HG03095 (cell line): ENCODE data around the gene PI3.

ENCODE experiments used
- ATAC-seq: cut with Tn5 transposase; IDR thresholded peaks from one replicate; pipeline ENCODE4 v1.9.1; 2021; ENCODE audit warnings: moderate library complexity; ENCODE audit not compliant: unreplicated experiment

The PI3 gene

DNA sequence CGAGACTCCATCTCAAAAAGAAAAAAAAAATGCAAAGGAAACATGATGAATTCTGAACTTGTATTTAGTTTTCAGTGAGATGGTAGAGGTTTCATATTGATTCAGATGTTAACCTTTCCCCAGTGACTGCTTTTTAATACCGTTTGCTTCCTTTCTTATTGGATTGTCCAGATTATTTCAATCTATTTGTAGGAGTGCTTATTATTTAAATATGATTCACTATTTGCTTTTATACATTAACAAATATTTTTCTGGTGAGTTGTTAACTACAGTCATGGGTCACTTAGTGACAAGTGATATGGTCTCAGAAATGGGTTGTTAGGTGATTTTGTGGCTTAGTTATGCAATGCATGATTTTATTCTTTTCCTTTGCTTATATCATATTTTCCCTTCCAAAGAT is 8.4 kb downstream of the PI3 start:
- no peak for ATAC-seq

GRCh38 chr20:45187693-45188092 is 13.0 kb downstream of the PI3 start:
- no peak for ATAC-seq

DNA sequence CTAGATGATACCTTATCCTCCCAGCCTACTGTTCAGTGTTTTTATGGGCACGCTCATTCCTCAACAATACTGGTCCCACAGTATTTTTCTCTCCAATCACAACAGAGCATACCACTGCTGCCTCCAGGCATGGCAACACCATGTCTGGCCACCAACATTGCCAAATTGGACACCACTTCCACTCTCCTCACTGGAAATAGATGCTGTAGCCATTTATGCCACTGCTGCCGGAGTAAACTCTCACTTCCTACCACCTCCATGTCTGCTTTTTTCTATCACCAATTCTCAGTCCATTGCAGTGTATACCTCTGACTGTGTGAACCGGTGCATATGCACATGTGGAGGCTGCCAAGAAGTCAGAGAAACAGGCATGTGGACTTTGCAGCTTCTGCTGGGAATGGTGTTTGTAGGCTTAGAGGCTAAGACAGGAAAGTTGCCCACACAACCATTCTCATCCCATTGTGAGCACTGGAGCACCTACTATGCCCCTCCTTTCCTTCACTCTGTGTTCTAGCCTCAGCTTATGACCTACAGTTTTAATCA is 14.4 kb downstream of the PI3 start:
- no peak for ATAC-seq

DNA sequence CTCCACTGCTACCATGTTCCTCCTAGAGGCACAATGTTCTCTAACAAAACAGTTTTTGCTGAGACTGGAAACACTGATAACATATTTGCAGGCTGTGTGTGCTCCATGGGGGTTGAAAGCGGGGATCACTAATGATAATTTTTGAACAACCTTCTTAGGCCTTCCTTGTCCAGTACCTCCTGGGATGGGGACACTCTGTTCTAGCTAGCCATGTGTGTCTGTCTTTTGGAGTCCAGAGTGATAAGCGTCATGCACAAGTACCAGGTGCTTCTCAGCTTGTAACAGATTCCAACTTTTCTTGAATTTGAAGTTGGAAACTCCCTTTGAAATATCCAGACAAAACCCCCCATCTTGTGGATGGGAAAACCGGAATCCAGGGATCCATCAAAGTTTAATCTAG is 15.2 kb downstream of the PI3 start:
- no peak for ATAC-seq

GRCh38 chr20:45191926-45192325 is 17.2 kb downstream of the PI3 start:
- no peak for ATAC-seq

GRCh38 chr20:45193331-45193730 is 18.6 kb downstream of the PI3 start:
- no peak for ATAC-seq

DNA sequence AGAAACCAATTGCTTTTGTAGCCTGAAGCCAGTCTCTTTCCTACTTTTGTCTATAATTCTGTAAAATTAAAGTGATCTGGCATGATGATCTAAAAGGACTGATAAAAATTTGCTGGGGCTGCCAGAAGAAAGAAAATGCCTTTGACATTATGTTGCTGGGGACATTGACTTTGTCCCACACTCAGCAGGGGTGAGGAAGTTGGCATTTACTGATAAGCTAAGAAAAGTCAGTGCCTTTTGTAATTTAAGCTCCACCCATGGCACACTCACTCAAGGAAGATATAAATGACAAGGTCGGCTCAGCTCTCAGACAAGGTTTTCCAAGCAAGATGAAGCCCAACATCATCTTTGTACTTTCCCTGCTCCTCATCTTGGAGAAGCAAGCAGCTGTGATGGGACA is 32.0 kb downstream of the PI3 start, which contains the start of gene SEMG1:
SEMG1 (plus strand) TSS at position 309 of the 400 bp plus-strand sequence; CDS start at position 330, 21 bp downstream.
- no peak for ATAC-seq

DNA sequence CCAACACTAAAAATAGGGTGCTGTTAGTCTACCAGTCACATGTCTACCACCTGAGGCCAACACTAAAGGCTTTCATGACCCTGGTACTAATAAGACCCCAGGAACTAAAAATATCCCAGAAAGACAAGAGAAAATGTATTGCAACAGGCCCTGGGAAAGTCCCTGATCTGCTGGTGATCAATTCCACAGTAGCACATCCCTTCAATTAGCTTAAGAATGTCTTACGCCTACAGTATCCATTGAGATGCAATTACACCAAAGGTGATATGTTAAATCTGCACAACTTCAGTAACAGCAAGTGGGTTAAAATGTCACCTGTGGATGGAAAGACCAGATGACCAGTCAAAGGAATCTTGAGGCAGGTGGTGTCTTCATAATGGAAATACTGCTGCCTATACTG is 35.2 kb downstream of the PI3 start:
- no peak for ATAC-seq

DNA sequence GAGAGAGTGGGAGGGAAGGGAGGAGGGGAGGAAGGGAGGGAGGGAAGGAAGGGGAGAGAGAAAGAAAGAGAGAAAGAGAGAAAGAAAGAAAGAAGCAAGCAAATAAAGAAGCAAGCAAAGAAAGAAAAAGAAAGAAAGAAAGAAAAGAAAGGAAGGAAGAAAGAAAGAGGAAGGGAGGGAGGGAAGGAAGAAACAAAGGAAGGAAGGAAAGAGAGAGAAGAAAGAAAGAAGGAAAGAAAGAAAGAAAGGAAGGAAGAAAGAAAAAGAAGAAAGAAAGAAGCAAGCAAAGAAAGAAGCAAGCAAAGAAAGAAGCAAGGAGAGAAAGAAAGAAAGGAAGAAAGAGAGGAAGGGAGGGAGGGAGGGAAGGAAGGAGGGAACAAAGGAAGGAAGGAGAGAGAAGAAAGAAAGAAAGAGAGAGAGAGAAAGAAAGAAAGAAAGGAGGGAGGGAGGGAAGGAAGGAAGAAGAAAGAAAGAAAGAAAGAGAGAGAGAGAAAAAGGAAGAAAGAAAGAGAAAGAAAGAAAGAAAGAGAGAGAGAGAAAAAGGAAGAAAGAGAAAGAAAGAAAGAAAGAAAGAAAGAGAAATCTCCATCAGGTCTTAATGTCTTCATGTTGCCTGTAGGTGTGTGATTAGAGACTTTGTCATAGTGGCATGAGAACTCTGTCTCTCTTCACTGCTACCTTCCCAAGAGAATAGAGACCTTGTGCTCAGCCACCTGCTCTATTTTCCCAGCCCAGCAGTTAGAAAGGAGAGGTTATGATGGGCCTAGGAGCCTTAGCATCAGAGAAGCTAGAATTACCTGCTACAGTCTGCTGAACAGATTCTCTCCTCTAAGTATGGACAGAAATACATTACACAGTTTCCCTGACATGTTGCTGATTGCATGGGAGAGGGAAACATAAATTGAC is 37.1 kb downstream of the PI3 start:
- ATAC-seq: no peak

- ATAC-seq: no peak
Measured at GRCh38 chr20:45212836-45213235, 38.1 kb downstream of the PI3 start.

GRCh38 chr20:45218124-45218523 is 43.4 kb downstream of the PI3 start:
- no peak for ATAC-seq

DNA sequence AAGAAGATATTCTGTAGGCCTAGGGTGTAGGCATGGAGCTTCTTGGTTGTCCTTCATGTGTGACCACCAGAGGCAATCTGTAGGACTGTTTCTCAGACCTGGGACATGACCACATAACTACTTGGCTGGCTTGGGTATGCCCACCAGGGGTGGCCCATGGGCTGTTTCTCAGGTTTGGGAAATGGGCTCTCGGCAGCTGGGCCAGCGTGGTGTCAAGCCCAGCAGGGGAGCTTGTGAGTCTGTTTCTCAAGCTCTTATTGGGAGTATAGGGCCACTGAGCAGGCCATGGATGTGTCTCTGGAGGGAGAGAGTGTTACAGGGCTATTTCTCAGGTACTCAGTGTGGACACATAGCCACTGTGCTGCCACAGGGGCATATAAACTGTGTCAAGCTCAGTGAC is 43.9 kb downstream of the PI3 start:
- no peak for ATAC-seq

- no peak for ATAC-seq
Measured at GRCh38 chr20:45221076-45221475, 46.4 kb downstream of the PI3 start, which contains the start of gene SEMG2. Gene SEMG2 (plus strand): TSS chr20:45221373. CDS start chr20:45221390, 17 bp downstream.

- ATAC-seq: no peak
Measured at GRCh38 chr20:45223136-45223535, 48.4 kb downstream of the PI3 start.
